ENCODE data around the gene TCF4.

DNA sequence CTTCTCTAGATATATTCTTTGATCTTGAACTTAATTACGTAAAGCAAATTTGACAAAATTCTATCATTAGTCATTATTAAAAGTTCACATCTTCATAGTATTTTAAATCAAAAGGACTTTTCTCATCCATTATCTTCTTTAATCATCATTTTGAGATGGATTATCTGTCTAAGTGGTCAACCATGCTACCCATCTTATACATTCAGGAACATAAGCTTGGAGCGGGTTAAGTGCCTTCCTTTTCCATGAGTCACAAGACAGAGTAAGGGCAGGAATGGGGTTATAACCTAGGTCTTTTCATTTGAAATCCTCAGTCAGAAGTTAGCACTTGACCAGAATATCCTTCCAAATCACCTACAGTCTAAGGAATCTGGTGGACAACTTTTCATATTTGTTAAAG, 297.1 kb downstream of the TCF4 start:
- TF ChIP-seq POLR2AphosphoS5 (IDR thresholded peaks at IDR 0.05; ENCODE audit: low read depth) (no peak), CTCF (conservative IDR thresholded peaks at IDR 0.05; ENCODE audit: low read depth in 2 of 2) (no peak), JUNB (IDR thresholded peaks at IDR 0.05; ENCODE audit: unreplicated experiment) (no peak), EZH2 (IDR thresholded peaks at IDR 0.05; ENCODE audit: low read depth, unreplicated experiment) (no peak), CREB1 (CRISPR knock-in tag; IDR thresholded peaks at IDR 0.05; ENCODE audit: low read depth) (no peak), EZH2phosphoT487 (IDR thresholded peaks at IDR 0.05; ENCODE audit: unreplicated experiment) (no peak), STAT1 (IDR thresholded peaks at IDR 0.05; ENCODE audit: unreplicated experiment) (no peak), NANOG (IDR thresholded peaks at IDR 0.05; ENCODE audit: borderline replicate concordance) (no peak)
- TF ChIP-seq, protein P1, sequence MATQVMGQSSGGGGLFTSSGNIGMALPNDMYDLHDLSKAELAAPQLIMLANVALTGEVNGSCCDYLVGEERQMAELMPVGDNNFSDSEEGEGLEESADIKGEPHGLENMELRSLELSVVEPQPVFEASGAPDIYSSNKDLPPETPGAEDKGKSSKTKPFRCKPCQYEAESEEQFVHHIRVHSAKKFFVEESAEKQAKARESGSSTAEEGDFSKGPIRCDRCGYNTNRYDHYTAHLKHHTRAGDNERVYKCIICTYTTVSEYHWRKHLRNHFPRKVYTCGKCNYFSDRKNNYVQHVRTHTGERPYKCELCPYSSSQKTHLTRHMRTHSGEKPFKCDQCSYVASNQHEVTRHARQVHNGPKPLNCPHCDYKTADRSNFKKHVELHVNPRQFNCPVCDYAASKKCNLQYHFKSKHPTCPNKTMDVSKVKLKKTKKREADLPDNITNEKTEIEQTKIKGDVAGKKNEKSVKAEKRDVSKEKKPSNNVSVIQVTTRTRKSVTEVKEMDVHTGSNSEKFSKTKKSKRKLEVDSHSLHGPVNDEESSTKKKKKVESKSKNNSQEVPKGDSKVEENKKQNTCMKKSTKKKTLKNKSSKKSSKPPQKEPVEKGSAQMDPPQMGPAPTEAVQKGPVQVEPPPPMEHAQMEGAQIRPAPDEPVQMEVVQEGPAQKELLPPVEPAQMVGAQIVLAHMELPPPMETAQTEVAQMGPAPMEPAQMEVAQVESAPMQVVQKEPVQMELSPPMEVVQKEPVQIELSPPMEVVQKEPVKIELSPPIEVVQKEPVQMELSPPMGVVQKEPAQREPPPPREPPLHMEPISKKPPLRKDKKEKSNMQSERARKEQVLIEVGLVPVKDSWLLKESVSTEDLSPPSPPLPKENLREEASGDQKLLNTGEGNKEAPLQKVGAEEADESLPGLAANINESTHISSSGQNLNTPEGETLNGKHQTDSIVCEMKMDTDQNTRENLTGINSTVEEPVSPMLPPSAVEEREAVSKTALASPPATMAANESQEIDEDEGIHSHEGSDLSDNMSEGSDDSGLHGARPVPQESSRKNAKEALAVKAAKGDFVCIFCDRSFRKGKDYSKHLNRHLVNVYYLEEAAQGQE (IDR thresholded peaks at IDR 0.05; ENCODE audit: unreplicated experiment): no peak

All from GM23338 (cell line).